Measurements from ENCODE around the gene ABTB2.

DNA sequence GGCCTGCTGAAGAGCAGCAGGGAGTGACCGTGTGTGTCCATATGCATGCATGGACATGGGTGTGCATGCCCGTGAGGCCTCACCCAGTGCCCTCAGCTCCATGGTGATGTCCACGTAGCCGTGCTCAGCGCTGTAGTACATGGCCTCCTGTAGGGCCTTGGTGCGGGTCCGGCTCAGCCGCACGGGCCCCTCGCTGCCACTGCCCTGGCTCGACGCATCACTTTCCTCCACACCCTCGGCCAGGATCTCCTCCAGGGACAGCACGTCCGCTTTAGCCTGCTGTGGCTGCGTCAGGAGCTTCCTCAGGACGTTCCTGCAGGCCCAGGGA, 195.4 kb downstream of the ABTB2 start:
- TF ChIP-seq, protein P1, sequence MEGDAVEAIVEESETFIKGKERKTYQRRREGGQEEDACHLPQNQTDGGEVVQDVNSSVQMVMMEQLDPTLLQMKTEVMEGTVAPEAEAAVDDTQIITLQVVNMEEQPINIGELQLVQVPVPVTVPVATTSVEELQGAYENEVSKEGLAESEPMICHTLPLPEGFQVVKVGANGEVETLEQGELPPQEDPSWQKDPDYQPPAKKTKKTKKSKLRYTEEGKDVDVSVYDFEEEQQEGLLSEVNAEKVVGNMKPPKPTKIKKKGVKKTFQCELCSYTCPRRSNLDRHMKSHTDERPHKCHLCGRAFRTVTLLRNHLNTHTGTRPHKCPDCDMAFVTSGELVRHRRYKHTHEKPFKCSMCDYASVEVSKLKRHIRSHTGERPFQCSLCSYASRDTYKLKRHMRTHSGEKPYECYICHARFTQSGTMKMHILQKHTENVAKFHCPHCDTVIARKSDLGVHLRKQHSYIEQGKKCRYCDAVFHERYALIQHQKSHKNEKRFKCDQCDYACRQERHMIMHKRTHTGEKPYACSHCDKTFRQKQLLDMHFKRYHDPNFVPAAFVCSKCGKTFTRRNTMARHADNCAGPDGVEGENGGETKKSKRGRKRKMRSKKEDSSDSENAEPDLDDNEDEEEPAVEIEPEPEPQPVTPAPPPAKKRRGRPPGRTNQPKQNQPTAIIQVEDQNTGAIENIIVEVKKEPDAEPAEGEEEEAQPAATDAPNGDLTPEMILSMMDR (conservative IDR thresholded peaks at IDR 0.05; ENCODE audit: low read length), result no peak
- no peak for TF ChIP-seq EZH2phosphoT487 (IDR thresholded peaks at IDR 0.05; ENCODE audit: borderline replicate concordance, low read depth, low read length)
